GM21786 (cell line): ENCODE measurements around the gene ARHGAP29.

ENCODE experiments used
- ATAC-seq: cut with Tn5 transposase; IDR thresholded peaks from one replicate; pipeline ENCODE4 v1.9.1; 2021; ENCODE audit not compliant: unreplicated experiment

ARHGAP29 gene

DNA sequence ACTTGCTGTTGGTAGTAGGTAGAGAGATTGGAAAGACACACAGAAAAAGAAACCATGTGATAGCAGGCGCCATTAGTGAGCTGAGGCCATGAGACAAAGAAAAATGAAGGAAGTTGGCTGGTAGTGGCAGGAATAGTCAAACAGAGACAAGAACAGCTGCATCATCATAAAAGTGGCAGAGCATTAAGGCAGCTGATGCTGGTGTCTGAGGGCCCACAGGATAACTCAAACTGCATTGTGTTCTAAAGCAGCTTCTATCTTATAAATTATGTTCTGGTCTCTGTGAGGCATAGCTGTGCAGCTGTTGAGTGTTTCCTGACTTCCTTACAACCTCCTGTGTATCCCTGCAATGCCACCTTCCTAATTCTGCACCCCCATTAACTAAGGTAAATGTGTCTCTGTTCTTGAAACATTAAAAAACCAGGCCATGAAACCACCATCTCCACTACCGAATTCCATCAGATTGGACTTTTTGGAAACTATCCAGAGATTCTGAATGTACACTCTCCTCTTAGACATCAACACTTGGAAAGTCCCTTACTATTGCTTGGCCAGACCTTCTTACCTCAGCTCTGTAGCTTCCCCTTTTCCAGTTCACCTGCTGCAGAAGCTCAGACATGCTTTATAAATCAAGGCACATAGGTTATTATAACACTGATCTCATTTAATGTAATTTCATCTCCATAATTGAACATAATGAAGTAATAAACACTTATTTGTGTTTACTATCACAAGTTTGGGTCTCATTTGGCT, 23.4 kb upstream of the ARHGAP29 start:
- no peak for ATAC-seq

DNA sequence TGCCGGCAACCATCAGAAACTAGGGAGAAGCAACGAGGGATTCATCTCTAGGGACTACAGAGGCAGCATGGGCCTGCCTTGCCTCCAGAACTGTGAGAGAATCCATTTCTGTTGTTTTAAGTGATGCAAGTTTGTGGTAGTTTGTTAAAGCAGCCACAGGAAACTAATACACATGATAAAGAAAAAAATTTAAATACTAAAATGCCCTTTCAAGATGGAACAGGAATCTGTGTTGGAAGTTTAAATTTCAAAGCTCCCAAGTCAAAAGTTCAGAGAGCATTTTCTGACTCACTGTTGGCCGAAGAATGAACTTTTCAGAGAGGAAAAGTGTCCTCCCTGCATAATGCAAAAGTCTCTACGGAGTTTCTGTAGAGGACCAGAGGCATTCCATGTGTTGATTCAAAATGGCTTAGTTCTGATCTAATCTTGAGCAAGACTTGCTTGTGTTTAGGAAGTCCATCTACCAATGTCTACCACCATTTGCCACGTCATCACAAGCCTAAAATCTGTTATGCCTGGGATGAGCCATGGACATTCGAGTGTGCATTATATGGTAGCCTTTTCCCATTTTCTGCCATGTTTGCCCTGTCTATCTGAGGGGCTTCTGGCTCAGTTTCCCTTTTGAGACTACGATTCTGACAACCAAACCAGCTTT, 22.4 kb upstream of the ARHGAP29 start:
- no peak for ATAC-seq

DNA sequence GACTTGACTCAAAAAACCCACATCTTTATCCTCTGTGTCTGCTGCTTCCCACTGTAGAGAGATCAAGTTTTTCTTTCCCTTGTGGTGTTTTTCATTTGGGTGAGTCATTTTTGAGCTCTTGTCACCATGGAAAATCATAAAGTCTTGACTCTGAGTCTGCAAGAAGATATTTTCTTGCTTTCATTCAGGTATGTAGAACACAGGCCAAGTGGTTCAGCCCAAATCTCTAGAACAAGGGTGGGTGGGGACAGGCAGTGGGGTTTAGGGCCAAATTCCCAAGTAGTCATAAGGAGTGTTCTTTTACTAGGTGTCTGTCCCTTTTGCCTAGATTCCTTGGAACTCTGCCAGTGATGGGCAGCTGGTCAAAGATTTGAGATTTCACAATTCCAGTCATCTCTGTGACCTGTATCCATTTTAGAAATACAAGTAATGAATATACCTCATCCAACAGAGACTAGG, 21.5 kb upstream of the ARHGAP29 start:
- ATAC-seq, result no peak

DNA sequence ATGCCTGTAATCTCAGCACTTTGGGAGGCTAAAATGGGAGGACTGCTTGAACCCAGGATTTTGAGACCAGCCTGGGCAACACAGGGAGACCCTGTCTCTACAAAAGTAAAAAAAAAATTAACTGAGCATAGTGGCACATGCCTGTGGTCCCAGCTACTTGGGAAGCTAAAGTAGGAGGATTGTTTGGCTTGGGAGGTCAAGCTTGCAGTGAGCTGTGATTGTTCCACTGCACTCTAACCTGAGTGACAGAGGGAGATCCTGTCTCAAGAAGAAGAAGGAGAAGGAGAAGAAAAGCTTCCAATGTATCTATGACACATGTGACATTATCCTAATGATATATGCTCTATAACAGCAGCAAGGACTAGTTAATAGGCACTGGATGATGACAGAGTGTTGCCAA, 20.1 kb upstream of the ARHGAP29 start:
- ATAC-seq, result no peak

DNA sequence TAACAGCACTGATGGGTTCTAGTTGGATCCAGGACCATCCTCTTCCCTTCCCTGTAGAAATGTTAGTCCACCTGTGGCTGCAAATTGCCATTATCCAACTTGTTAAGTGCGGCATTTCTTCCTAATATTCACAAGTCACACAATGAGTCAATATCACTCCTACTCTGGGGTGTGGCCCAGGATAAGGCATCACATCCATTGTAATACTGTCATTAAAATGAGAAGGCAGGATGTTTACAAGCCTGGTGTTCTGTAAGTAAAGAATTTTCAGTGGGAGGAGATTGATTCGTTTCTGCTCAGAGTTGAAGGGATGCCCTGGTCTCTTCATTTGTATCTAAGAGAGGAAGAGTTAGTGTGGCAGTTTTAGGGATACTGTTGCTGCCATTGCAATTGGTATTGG, 18.1 kb upstream of the ARHGAP29 start:
- ATAC-seq, result no peak

DNA sequence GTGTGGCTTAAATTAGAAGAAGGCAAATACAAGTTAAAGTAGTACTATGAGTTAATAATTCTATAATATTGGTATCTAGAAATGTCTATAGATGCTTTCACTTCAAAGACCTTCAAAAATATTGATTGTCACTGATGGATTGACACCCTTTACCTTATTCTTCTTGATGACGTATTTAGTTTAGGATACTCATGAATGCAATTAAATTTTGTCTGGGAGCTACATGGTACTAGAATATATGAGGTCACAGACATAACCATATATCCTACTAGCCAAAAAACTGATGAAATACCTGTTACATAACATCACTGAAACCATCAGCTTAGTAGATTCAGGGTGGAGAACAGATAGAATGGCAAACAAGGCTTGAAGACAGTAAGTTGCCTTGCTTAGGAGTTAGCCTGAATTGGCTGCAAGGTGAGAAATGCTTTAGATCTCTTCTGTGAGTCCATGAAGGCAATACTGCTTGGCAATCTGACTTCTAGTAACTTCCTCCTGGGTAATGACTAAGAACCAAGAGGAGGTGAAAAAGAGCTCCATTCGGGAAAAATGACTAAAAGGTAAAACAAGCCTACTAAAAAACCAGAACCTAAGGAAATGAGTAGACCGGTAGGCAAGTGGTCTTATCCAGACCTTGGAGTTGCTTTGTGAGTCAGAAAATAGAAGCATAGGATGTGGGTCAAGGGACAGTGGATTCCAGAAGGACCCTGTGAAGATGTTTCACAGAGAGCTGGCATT, 16.9 kb upstream of the ARHGAP29 start:
- ATAC-seq, result no peak

DNA sequence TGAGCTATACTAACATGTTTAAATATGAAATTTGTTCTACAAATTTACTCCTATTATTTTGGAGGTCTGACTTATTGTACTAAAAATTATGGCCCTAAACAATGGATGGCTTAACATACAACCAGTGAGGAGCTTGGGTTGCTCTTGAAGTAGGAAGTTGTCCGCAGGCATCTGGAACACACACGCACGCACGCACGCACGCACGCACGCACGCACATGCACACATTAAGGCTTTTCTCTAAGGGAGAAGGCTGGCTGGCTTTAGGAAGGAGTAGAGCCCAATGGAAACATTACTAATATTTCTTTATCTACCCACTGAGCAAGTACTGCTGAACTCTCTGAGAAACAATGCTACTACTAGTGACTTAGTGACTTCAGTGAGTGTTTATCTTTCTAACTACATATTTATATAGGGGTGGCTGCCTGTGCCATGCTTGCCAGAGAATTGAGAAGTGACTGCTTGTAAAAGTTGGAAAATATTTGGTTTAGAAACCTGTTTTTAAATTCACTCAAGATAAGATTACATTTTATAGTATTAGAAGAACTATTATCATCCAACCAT, 16.2 kb upstream of the ARHGAP29 start:
- ATAC-seq, result no peak

DNA sequence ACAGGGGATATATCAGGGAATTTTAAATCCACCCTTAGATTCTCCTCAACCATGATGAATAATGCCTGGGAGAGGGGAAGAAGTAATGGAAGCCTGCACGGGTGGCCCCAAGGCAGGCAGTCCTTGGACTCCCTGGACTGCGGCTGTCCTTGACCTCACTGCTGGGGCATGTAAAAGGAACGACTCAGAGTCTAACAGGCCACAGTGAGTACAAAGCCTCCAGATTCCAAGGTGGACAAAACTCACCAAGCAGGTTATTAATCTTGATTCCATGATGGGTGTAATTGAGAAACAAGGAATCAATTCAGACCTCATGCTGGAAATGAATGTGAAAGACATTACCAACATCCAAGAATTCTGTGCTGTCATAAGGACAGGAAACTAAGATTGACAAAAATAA, 13.0 kb upstream of the ARHGAP29 start:
- ATAC-seq, result no peak

DNA sequence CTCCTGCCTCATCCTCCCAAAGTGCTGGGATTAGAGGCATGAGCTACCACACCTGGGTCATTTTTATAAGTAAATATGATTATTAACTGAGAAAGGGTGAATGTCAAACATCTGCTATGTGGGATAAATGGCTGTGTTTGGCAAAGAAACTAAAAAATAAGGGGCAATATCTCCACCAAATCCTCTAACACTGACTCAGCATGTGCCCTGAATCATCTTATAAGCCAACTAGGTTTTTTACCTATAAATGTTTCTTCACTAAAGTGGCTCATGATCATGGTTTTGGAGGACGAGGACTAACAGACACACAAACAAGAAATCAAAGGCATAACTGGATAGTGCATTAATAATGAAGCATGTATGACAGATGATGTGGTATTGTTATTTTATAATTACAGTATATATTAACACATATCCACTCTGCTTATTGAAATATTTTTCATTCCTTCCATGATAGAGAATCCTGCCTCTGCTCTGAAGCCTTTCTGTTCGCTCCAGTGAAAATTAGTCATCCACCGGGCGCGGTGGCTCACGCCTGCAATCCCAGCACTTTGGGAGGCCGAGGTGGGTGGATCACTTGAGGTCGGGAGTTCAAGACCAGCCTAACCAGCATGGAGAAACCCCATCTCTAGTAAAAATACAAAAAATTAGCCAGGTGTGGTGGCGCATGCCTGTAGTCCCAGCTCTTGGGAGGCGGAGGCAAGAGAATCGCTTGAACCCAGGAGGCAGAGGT, 11.7 kb upstream of the ARHGAP29 start:
- ATAC-seq, result no peak

DNA sequence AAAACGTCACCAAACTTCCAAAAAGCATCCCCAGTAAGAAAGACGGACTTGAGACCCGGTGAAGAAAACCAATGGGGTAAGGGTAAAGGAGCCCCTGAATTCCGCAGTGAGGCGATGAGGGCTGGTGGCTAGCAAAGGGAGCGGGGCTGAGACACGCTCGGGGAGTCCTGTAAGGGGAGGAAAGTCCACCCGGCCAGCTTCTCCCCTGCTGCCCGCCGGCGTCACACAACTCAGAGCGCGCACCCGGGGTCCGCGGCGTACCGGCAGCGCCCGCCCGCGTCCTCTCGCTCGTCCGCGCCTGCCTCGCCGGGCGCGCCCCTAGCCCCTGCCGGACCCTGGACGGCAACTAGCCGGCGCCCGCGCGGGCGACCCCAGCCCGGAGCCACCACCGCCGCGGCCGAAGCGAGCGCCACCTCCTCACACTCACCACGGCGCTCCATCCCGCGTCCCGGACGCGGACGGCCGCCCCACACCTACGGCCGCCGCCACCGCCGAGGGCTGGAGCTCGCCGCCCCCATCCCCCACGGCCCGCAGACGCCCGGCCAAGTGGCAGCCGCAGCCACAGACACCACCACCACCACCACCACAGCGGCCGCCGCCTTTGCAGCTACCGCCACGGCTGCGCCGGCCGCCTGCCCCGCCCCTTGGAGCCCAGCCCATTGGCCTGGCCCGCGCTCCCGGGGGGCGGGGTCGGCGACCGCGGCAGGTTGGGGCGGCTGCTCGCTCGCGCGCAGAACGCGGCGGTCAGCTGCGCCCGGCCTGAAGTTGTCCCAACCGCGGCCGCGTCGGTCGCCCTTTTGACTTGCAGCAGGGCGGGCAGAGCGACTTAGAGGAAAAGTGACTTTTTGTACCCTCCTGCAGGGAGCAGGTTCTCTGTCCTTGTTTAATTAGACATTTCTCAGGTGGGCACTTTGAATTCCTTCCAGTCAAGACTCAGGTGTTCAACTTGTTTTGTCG, 10.0 kb upstream of the ARHGAP29 start:
- ATAC-seq, result peak; percentile 85

DNA sequence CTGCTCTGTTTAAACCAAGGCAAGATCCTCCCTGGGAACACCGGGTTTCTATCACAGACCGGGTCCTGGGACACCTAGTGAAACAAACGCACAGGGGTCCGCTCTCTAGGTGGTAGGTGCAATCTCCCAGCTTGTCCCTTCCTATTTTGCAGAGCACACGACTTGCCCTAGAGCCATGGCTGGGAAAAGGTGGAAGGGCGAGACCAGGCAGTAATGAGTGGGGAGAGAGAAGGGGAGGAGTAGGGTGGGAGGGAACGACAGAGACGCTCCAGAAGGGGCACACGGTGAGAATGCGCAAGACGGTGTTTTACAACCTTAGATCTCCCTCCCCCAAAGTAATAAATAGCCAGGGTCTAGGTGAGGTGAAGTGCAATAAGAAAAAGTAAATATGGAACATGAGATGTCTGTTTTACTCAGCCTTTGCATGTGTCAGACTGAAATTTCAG, 9.3 kb upstream of the ARHGAP29 start:
- ATAC-seq, result no peak

DNA sequence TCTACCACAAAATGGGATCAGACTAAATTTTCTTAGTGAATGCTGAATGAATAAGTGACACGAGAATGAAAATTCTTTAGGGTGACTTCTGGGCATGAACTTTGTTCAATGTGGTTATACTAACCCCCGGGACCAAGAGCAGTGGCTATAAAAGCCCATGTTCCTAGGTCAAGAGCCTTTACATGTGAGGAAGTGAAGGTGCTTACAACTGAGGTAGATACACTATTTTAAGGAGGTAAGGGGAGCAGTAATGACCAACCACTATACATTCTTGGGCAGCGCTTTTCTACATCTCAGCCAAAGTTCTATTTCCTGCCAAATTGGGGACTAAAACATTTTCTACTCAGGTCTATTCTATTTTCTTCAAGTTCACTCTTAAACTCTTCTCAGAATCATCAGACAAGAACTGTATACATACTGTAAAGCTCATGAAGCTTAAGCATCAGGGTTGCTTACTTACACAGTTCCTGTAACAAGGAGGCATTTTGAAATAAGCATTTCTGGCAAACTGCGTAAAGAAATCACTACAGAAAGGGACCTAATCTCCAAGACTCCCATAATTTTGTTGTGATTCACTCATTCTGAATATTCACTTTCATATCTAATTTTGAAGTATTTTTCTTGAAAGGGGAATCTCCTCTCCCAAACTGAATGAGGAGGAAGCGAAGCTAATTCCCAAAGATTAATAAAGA, 8.5 kb upstream of the ARHGAP29 start:
- ATAC-seq, result no peak

DNA sequence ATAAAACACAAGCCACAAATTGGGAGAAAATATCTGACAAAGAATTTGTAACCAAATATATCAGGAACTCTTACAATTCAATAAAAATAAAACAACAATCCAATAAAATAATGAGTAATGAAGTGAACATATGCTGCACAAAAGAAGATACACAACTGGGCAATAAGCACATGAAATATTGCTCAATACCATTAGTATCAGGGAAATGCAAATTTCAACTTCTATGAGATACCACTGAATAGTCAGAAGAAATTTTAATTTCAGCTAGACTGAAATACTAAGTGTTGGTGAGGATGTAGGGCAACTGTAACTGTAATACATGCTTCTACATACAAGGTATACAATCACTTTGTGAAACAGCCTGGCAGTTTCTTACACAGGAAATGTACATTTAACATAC, 7.4 kb upstream of the ARHGAP29 start:
- no peak for ATAC-seq

DNA sequence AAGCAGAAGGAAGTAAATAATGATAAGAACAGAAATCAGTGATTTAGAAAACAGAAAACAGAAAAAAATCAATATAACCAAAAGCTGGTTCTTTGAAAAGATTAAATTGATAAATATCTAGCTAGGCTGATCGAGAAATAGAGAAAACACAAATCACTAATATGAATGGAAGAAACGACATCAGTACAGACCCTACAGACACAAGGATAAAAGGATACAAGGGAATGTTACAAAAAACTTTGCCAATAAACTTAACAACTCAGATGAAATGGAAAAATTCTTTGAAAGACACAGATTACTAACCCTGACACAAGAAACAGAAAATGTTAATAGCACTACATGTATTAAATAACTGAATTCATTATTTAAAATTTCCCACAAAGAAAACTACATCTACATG, 6.3 kb upstream of the ARHGAP29 start:
- no peak for ATAC-seq

DNA sequence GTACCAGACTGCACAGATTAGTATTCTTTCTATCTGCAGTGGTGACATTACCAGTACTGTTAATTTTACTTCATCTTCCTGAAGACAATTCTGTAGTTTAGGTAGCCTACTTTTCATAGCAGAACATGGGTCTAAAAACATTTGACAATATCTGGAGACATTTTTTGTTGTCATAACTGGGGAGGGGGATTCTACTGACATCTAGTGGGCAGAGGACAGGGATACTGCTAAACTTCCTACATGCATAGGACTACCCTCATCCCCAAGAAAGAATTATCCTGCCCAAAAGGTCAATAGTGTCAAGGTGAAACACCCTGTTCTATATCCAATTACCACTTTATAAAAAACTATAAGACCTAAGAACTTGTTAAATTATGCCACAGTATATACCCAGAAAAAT, 3.4 kb upstream of the ARHGAP29 start:
- no peak for ATAC-seq

DNA sequence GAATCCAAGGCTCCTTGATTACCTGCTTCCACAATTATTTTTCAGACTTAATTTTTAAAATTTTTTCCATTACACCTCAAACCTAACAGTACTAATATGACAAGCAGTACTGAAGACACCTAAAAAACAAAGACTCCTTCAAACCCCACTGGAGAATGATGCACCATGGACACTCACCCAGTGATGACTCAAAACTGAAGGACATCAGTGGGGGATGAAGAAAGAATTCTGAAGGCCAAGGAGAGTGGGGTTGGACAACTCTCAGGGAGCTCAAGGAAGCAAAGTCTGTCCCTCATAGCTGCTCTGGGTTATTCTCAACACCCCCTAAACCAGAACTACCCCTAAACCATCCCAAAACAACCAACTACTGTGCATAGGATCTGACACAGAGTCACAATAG, 2.4 kb upstream of the ARHGAP29 start:
- no peak for ATAC-seq

DNA sequence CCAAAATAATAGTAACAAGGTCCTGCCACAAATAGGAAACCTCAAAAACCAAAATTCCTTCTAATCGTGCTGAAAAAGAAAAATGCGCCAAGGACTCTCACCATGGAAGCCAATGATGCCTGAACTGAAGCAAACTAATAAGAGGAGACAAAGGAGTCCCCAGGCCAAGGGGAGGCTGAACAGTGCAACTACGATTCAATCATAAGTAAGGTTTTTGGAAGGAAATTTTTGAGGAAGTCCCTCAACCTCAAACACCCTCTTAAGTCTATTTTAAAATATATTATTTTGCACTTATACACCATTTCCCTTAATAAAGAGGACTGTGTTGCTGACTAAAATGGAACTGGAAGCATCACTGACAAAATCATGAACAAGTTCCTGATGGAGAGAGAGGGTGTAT, 1.7 kb upstream of the ARHGAP29 start:
- no peak for ATAC-seq

DNA sequence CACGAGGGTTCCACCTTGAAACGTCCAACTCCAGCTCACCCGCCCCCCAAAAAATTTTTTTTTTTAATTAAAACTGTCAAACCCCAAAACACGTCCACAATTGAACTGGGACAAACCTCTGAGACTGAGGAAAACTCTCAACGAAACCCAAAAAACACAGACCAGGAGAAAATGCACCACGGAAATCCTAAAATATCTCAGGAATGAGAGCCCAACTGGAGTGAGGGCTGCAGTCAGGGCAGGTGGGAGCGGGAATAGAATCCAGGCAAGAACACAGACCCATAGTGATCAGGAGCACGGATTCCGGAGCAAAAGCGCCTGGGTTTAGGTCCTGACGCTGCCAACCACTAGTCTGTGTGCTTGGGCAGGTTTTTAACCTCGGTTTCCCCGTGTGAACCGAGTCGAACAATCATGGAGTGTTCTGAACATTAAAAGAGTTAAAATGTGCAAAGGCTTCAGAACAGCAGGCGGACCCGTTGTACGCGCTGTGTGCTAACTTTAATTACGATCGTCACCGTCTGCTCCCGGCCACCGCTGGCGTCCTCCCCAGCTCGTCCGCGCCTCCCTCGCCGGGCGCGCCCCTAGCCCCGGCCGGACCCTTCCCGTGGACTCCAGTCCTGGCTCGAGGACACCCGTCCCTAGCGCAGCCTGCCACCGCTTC, 624 bp downstream of the ARHGAP29 start:
- peak; percentile 8 for ATAC-seq

DNA sequence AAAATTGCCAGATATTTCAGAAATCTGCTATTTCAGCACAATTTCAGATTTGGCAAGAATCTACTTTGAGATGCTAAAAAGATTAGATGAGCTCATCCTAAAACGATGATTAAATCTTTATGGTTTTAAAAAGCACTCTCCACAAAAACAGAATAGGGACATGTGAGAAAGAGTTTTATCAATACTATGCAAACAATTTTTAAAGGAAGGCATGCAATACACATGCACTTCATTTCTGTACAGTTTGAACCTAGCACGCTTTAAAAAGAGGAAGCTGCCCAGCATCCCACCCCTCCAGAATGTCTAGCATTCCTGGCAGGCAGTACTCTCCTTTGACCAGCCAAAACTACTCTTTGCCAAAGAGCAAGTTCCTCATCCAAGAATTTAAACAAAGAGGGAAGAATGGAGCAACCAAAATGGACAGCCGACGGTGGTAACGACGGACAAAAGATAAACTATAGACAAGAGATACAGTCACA, 1.3 kb downstream of the ARHGAP29 start:
- ATAC-seq, result no peak
